ENCODE measurements around the gene PPTC7.

- TF ChIP-seq MAZ (IDR thresholded peaks at IDR 0.05; ENCODE audit: borderline replicate concordance, low read depth, low read length): no peak
- no peak for TF ChIP-seq RAD21 (IDR thresholded peaks at IDR 0.05; ENCODE audit: low read length)
- no peak for TF ChIP-seq POLR2A (IDR thresholded peaks at IDR 0.05; ENCODE audit: low read depth, low read length)
- no peak for TF ChIP-seq CTCF (conservative IDR thresholded peaks at IDR 0.05; ENCODE audit: low read depth, low read length)
- no peak for TF ChIP-seq RFX5 (IDR thresholded peaks at IDR 0.05; ENCODE audit: low read depth, low read length)
Measured at GRCh38 chr12:110505332-110505731, 77.8 kb downstream of the PPTC7 start.
